ENCODE results near the gene RTN1. TPM values are rescaled to one million over a fixed set of nuclear protein-coding genes. Genes with fewer than 3 reads are reported as not detected.

RTN1 gene
- total RNA-seq, 1 donor from 2014 or later, result not detected

- DNase-seq (ENCODE audit: extremely low spot score, unreplicated experiment), result no peak
- Mint-ChIP-seq H3K4me1 (ENCODE audit: unreplicated experiment) (no peaks in the 10 kb centered on the region), H3K4me3 (ENCODE audit: unreplicated experiment) (no peak overlapping the region), H3K9me3 (ENCODE audit: unreplicated experiment) (peaks cover 8% of the 10 kb centered on the region), H3K27me3 (ENCODE audit: unreplicated experiment) (peaks cover 44% of the 10 kb centered on the region), H3K27ac (ENCODE audit: unreplicated experiment) (no peak overlapping the region), H3K36me3 (ENCODE audit: unreplicated experiment) (no peaks in the 10 kb centered on the region)
- peak; percentile 68 for TF ChIP-seq CTCF (IDR thresholded peaks at IDR 0.05)
Observed at GRCh38 chr14:59688224-59689170, 182.1 kb downstream of the RTN1 start.

GRCh38 chr14:59687663-59688062 is 182.9 kb downstream of the RTN1 start:
- H3K36me3 Mint-ChIP-seq (ENCODE audit: unreplicated experiment), result no peaks in the 10 kb centered on the region
- peaks cover 44% of the 10 kb centered on the region for H3K27me3 Mint-ChIP-seq (ENCODE audit: unreplicated experiment)
- no peak overlapping the region for H3K4me3 Mint-ChIP-seq (ENCODE audit: unreplicated experiment)
- peaks cover 8% of the 10 kb centered on the region for H3K9me3 Mint-ChIP-seq (ENCODE audit: unreplicated experiment)
- no peaks in the 10 kb centered on the region for H3K4me1 Mint-ChIP-seq (ENCODE audit: unreplicated experiment)
- DNase-seq (ENCODE audit: extremely low spot score, unreplicated experiment), result no peak
- no peak overlapping the region for H3K27ac Mint-ChIP-seq (ENCODE audit: unreplicated experiment)
- TF ChIP-seq CTCF (IDR thresholded peaks at IDR 0.05), result no peak

DNA sequence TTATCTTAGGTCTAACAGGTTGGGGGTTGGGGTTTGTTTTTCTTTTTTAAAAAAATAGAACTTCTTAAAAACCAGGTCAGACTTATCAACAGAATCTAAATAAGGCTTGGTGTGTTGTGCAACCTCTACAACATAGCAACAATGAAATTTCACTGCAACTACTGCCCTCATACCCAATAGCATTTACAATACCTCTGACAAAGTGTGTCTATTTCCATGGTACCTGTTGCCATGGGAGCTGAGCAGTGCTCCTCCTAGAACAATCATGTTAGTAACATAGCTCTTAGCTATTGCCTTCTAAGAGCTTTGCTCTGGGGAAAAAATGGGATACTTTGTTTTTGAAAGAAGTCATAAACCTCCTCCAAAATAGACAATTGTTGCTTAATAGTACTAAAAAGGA is 190.7 kb downstream of the RTN1 start:
- Mint-ChIP-seq H3K36me3 (ENCODE audit: unreplicated experiment) (no peaks in the 10 kb centered on the region), H3K4me1 (ENCODE audit: unreplicated experiment) (peaks cover 23% of the 10 kb centered on the region), H3K4me3 (ENCODE audit: unreplicated experiment) (no peak overlapping the region), H3K27me3 (ENCODE audit: unreplicated experiment) (peaks cover 9% of the 10 kb centered on the region), H3K9me3 (ENCODE audit: unreplicated experiment) (no peaks in the 10 kb centered on the region), H3K27ac (ENCODE audit: unreplicated experiment) (no peak overlapping the region)
- TF ChIP-seq CTCF (IDR thresholded peaks at IDR 0.05), result no peak
- no peak for DNase-seq (ENCODE audit: extremely low spot score, unreplicated experiment)

DNA sequence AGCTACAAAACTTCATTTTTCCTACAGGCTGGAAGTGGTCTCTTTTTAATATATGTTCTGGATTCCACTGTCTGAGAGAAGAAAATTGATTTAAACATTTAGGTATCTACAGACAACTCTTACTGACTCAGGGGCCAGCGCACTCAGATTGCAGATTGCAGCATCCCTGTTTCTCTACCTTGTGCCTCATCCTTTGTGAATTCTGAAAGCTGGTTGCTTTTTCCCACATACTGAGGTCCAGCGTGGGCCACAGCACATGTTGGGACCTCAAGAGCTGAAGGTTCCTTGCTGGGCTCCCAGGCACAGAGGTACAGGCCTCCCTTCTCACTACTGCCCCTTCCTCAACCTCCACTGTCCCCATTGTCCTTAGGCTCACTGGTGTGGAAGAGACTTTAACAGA is 192.2 kb downstream of the RTN1 start:
- Mint-ChIP-seq H3K9me3 (ENCODE audit: unreplicated experiment) (no peaks in the 10 kb centered on the region), H3K4me3 (ENCODE audit: unreplicated experiment) (no peak overlapping the region), H3K27ac (ENCODE audit: unreplicated experiment) (peak overlapping the region; percentile 88), H3K36me3 (ENCODE audit: unreplicated experiment) (no peaks in the 10 kb centered on the region), H3K27me3 (ENCODE audit: unreplicated experiment) (peaks cover 7% of the 10 kb centered on the region), H3K4me1 (ENCODE audit: unreplicated experiment) (peaks cover 23% of the 10 kb centered on the region)
- no peak for TF ChIP-seq CTCF (IDR thresholded peaks at IDR 0.05)
- no peak for DNase-seq (ENCODE audit: extremely low spot score, unreplicated experiment)

GRCh38 chr14:59677771-59678231 is 192.8 kb downstream of the RTN1 start:
- Mint-ChIP-seq H3K27ac (ENCODE audit: unreplicated experiment) (peak overlapping the region; percentile 88), H3K4me3 (ENCODE audit: unreplicated experiment) (no peak overlapping the region), H3K4me1 (ENCODE audit: unreplicated experiment) (peaks cover 23% of the 10 kb centered on the region), H3K9me3 (ENCODE audit: unreplicated experiment) (no peaks in the 10 kb centered on the region), H3K27me3 (ENCODE audit: unreplicated experiment) (peaks cover 7% of the 10 kb centered on the region), H3K36me3 (ENCODE audit: unreplicated experiment) (no peaks in the 10 kb centered on the region)
- no peak for DNase-seq (ENCODE audit: extremely low spot score, unreplicated experiment)
- no peak for TF ChIP-seq CTCF (IDR thresholded peaks at IDR 0.05)

All from osteocyte (in vitro differentiated cells).